HCT116 (cell line): ENCODE measurements around the gene CD22. TPM values are rescaled to one million over a fixed set of nuclear protein-coding genes. Genes with fewer than 3 reads are reported as not detected.

Experiments
- ATAC-seq: fragments of 200-7000 bp; cut with Tn5 transposase; 2 replicates; pipeline ENCODE4 v1.9.1; 2020; ENCODE audit warnings: mild to moderate bottlenecking, moderate library complexity
- BruUV-seq: library from RNA; stranded (reverse); fragments of 400-500 nt; replicated peaks from 2 replicates; lab custom pipeline; 2021; lab: Mats Ljungman, UMichigan
- CTCF ChIA-PET: fragments of 300-600 bp; sonication (Branson Sonifier 250); formaldehyde crosslinking; loops from one replicate; lab custom pipeline; 2021; ENCODE audit warnings: antibody characterized with exemption; lab: Charles Lee
- POLR2A ChIA-PET: fragments of 300-600, 350-600 bp; sonication (Branson Sonifier 250); formaldehyde crosslinking; loops from one replicate; lab custom pipeline; 2021; ENCODE audit warnings: antibody characterized with exemption; lab: Charles Lee
- RAD21 ChIA-PET, 2 experiments: fragments of 300-600 bp; sonication (Branson Sonifier 250); formaldehyde crosslinking; loops; one replicate each; lab custom pipeline; 2023; ENCODE audit warnings: low total read pairs in 2 of 2; ENCODE audit not compliant: uncharacterized antibody in 2 of 2, unreplicated experiment in 2 of 2, low non-redundant PET in 1 of 2; lab: Charles Lee
- DNase-seq: peaks from one replicate; pipeline ENCODE4 v3.0.0-alpha.2; 2010; ENCODE audit warnings: low read depth, low spot score
- H2AFZ ChIP-seq: fragments of 200-600 bp; shearing (Covaris generic), sonication (generic); 2 replicates; pipeline ENCODE4 v1.6.1; 2017; ENCODE audit warnings: low read depth, mixed run types, mixed read lengths, antibody characterized with exemption, low read length; ENCODE audit not compliant: poor library complexity, severe bottlenecking
- H3K27ac ChIP-seq: 2 replicates; pipeline ENCODE4 v1.5.1; 2012; ENCODE audit warnings: low read depth, low read length
- H3K27me3 ChIP-seq: fragments of 200-600 bp; sonication (generic); 2 replicates; pipeline ENCODE4 v1.6.1; 2016; ENCODE audit warnings: mixed run types, low read length, mixed read lengths; ENCODE audit not compliant: insufficient read depth
- H3K36me3 ChIP-seq, 2 experiments: fragments of 200-500 bp in 1 of 2; fragments of 200-600 bp in 1 of 2; sonication (Bioruptor generic) in 1 of 2; sonication (generic) in 1 of 2; 2 replicates each; pipeline versions ENCODE4 v1.5.1 to v1.6.1; 2014 to 2016; ENCODE audit warnings: low read length in 2 of 2, inconsistent platforms in 1 of 2, mixed read lengths in 1 of 2, mixed run types in 1 of 2; ENCODE audit not compliant: insufficient read depth in 2 of 2, control insufficient read depth in 1 of 2
- H3K4me1 ChIP-seq, 2 experiments: fragments of 200-600 bp in 1 of 2; sonication (generic) in 1 of 2; 2 replicates each; pipeline versions ENCODE4 v1.5.1 to v1.6.1; 2012 to 2017; ENCODE audit warnings: low read length in 2 of 2, inconsistent platforms in 1 of 2, mild to moderate bottlenecking in 1 of 2, mixed read lengths in 1 of 2, mixed run types in 1 of 2, moderate library complexity in 1 of 2; ENCODE audit not compliant: insufficient read depth in 2 of 2, control insufficient read depth in 1 of 2
- H3K4me2 ChIP-seq: fragments of 200-600 bp; sonication (generic); 2 replicates; pipeline ENCODE4 v1.6.1; 2017; ENCODE audit warnings: mixed run types, low read length, mixed read lengths
- H3K4me3 ChIP-seq, 2 experiments: fragments of 200-600 bp in 1 of 2; sonication (generic) in 1 of 2; replicated peaks in 1 of 2; 2 replicates each; pipeline ENCODE4 v1.5.1; 2011 to 2016; ENCODE audit warnings: low read length in 2 of 2, control low read depth in 1 of 2, low read depth in 1 of 2, mild to moderate bottlenecking in 1 of 2, mixed read lengths in 1 of 2, mixed run types in 1 of 2
- H3K79me2 ChIP-seq: fragments of 200-600 bp; sonication (generic); 2 replicates; pipeline ENCODE4 v1.6.1; 2017; ENCODE audit warnings: mild to moderate bottlenecking, mixed run types, low read length, moderate library complexity, mixed read lengths; ENCODE audit not compliant: insufficient read depth
- H3K9ac ChIP-seq: fragments of 200-600 bp; sonication (generic); 2 replicates; pipeline ENCODE4 v1.6.1; 2016; ENCODE audit warnings: low read length, mixed read lengths
- H3K9me2 ChIP-seq: fragments of 200-600 bp; sonication (generic), shearing (Covaris generic); 2 replicates; pipeline ENCODE4 v1.6.1; 2017; ENCODE audit warnings: mixed run types, mild to moderate bottlenecking, moderate library complexity; ENCODE audit not compliant: insufficient read depth
- H3K9me3 ChIP-seq, 2 experiments: fragments of 200-500 bp in 1 of 2; fragments of 200-600 bp in 1 of 2; sonication (Bioruptor generic) in 1 of 2; sonication (generic) in 1 of 2; 2 replicates each; pipeline ENCODE4 v1.6.1; 2014 to 2017; ENCODE audit warnings: low read length in 2 of 2, mixed read lengths in 2 of 2, inconsistent platforms in 1 of 2, low read depth in 1 of 2, mild to moderate bottlenecking in 1 of 2, mixed run types in 1 of 2, moderate library complexity in 1 of 2; ENCODE audit not compliant: control insufficient read depth in 1 of 2, insufficient read depth in 1 of 2
- H4K20me1 ChIP-seq: fragments of 200-600 bp; sonication (generic), shearing (Covaris generic); 2 replicates; pipeline ENCODE4 v1.6.1; 2017; ENCODE audit warnings: mixed run types, mild to moderate bottlenecking, moderate library complexity; ENCODE audit not compliant: insufficient read depth
- CBX3 ChIP-seq: IDR thresholded peaks from 2 replicates; pipeline ENCODE4 v1.6.1; 2012; ENCODE audit warnings: low read depth
- CEBPB ChIP-seq: IDR thresholded peaks from 2 replicates; pipeline ENCODE4 v1.6.1; 2012; ENCODE audit warnings: low read depth
- EGR1 ChIP-seq: IDR thresholded peaks from 2 replicates; pipeline ENCODE4 v1.6.1; 2012; ENCODE audit warnings: low read depth
- ELF1 ChIP-seq: IDR thresholded peaks from 2 replicates; pipeline ENCODE4 v1.6.1; 2012; ENCODE audit warnings: low read depth, borderline replicate concordance
- EZH2phosphoT487 ChIP-seq: fragments of 200-600 bp; IDR thresholded peaks from 2 replicates; pipeline ENCODE4 v1.6.1; 2018; ENCODE audit warnings: antibody characterized with exemption, borderline replicate concordance
- JUND ChIP-seq: IDR thresholded peaks from 2 replicates; pipeline ENCODE4 v1.6.1; 2012
- POLR2A ChIP-seq: IDR thresholded peaks from 2 replicates; pipeline ENCODE4 v1.7.0; 2011; ENCODE audit warnings: borderline replicate concordance; ENCODE audit not compliant: insufficient read depth, insufficient read length; ENCODE audit errors: extremely low read depth
- POLR2AphosphoS5 ChIP-seq: IDR thresholded peaks from 2 replicates; pipeline ENCODE4 v1.6.1; 2011; ENCODE audit warnings: mild to moderate bottlenecking, low read depth, low read length, moderate library complexity
- SIN3A ChIP-seq: IDR thresholded peaks from 2 replicates; pipeline ENCODE4 v1.6.1; 2012; ENCODE audit warnings: low read depth
- SP1 ChIP-seq: IDR thresholded peaks from 2 replicates; pipeline ENCODE4 v1.6.1; 2012; ENCODE audit warnings: low read depth
- SRF ChIP-seq: IDR thresholded peaks from 2 replicates; pipeline ENCODE4 v1.6.1; 2012; ENCODE audit warnings: low read depth
- TCF7L2 ChIP-seq: IDR thresholded peaks from 2 replicates; pipeline ENCODE4 v1.7.0; 2011; ENCODE audit warnings: borderline replicate concordance, inconsistent platforms; ENCODE audit not compliant: insufficient read depth, insufficient read length; ENCODE audit errors: extremely low read depth
- YY1 ChIP-seq: IDR thresholded peaks from 2 replicates; pipeline ENCODE4 v1.6.1; 2011; ENCODE audit warnings: low read length, low read depth, moderate library complexity, mild to moderate bottlenecking; ENCODE audit not compliant: insufficient replicate concordance; ENCODE audit errors: extremely low read depth
- ZFX ChIP-seq: fragments of 450-650 bp; IDR thresholded peaks from 2 replicates; pipeline ENCODE4 v1.6.1; 2017
- ZNF274 ChIP-seq: fragments of 200-500 bp; sonication (Bioruptor generic); IDR thresholded peaks from 2 replicates; pipeline ENCODE4 v1.6.1; 2014; ENCODE audit warnings: mild to moderate bottlenecking, low read depth, low read length, inconsistent platforms
- intact Hi-C: fragments of 100-400 bp; cut with micrococcal nuclease; formaldehyde crosslinking; loops from 2 replicates; pipeline ENCODE4 v1.10.0; 2022
- total RNA-seq: library from RNA; stranded (reverse); gene quantifications from one replicate; pipeline ENCODE4 v1.2.1, GENCODE V29; 2021; ENCODE audit not compliant: unreplicated experiment
- TF ChIP-seq, protein P1 (sequence below): IDR thresholded peaks from 2 replicates; pipeline ENCODE4 v1.6.1; 2011; ENCODE audit warnings: mild to moderate bottlenecking, low read length, moderate library complexity; ENCODE audit not compliant: insufficient replicate concordance; ENCODE audit errors: extremely low read depth
- TF ChIP-seq, protein P2 (sequence below): IDR thresholded peaks from 2 replicates; pipeline ENCODE4 v1.6.1; 2012
- TF ChIP-seq, protein P3 (sequence below): IDR thresholded peaks from 2 replicates; pipeline ENCODE4 v1.6.1; 2012; ENCODE audit warnings: low read depth

The CD22 gene
- total RNA-seq, 1 experiment from 2014 or later: 7.0 TPM

DNA sequence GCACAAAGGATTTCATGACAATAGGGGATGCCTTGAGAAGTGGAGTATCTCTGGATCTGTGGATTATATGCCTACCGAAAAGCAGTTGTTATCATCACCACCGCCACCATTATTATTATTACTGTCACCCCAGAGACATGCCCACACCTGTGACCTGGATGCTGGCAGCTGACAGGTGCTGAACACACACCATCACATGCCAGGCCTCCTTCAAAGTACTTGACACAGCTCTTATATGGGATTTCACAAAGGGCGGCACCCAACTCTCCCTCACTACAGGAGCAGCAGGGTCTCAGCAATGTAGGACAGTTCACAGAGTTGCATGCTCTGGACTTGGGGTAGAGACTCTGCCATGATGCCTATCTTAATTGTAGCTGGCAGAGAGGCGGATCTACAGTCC lies 36.3 kb downstream of the CD22 start:
- CTCF ChIA-PET: no interaction called here
- no peaks in the 10 kb centered on the region for H3K36me3 ChIP-seq
- H3K27ac ChIP-seq: no peak overlapping the region
- H3K27me3 ChIP-seq: peaks cover 3% of the 10 kb centered on the region
- ATAC-seq (no peak), DNase-seq (no peak)
- RAD21 ChIA-PET: no interaction called here
- no peaks in the 10 kb centered on the region for H4K20me1 ChIP-seq
- intact Hi-C loops: no loop called here
- TF ChIP-seq, protein P1, sequence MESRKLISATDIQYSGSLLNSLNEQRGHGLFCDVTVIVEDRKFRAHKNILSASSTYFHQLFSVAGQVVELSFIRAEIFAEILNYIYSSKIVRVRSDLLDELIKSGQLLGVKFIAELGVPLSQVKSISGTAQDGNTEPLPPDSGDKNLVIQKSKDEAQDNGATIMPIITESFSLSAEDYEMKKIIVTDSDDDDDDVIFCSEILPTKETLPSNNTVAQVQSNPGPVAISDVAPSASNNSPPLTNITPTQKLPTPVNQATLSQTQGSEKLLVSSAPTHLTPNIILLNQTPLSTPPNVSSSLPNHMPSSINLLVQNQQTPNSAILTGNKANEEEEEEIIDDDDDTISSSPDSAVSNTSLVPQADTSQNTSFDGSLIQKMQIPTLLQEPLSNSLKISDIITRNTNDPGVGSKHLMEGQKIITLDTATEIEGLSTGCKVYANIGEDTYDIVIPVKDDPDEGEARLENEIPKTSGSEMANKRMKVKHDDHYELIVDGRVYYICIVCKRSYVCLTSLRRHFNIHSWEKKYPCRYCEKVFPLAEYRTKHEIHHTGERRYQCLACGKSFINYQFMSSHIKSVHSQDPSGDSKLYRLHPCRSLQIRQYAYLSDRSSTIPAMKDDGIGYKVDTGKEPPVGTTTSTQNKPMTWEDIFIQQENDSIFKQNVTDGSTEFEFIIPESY: no peak
- TF ChIP-seq JUND (no peak), EZH2phosphoT487 (no peak), TCF7L2 (no peak), YY1 (no peak), SIN3A (no peak), POLR2A (no peak), ZFX (no peak), CBX3 (no peak), EGR1 (no peak), POLR2AphosphoS5 (no peak), CEBPB (no peak), SRF (no peak), ZNF274 (no peak), SP1 (no peak), ELF1 (no peak)
- TF ChIP-seq, protein P2, sequence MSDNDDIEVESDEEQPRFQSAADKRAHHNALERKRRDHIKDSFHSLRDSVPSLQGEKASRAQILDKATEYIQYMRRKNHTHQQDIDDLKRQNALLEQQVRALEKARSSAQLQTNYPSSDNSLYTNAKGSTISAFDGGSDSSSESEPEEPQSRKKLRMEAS: no peak
- TF ChIP-seq, protein P3, sequence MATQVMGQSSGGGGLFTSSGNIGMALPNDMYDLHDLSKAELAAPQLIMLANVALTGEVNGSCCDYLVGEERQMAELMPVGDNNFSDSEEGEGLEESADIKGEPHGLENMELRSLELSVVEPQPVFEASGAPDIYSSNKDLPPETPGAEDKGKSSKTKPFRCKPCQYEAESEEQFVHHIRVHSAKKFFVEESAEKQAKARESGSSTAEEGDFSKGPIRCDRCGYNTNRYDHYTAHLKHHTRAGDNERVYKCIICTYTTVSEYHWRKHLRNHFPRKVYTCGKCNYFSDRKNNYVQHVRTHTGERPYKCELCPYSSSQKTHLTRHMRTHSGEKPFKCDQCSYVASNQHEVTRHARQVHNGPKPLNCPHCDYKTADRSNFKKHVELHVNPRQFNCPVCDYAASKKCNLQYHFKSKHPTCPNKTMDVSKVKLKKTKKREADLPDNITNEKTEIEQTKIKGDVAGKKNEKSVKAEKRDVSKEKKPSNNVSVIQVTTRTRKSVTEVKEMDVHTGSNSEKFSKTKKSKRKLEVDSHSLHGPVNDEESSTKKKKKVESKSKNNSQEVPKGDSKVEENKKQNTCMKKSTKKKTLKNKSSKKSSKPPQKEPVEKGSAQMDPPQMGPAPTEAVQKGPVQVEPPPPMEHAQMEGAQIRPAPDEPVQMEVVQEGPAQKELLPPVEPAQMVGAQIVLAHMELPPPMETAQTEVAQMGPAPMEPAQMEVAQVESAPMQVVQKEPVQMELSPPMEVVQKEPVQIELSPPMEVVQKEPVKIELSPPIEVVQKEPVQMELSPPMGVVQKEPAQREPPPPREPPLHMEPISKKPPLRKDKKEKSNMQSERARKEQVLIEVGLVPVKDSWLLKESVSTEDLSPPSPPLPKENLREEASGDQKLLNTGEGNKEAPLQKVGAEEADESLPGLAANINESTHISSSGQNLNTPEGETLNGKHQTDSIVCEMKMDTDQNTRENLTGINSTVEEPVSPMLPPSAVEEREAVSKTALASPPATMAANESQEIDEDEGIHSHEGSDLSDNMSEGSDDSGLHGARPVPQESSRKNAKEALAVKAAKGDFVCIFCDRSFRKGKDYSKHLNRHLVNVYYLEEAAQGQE: no peak
- H3K9me2 ChIP-seq: no peaks in the 10 kb centered on the region
- no TSS peak for BruUV-seq
- no peak overlapping the region for H3K9ac ChIP-seq
- no peak overlapping the region for H3K4me2 ChIP-seq
- POLR2A ChIA-PET: no interaction called here
- H3K9me3 ChIP-seq: no peaks in the 10 kb centered on the region
- H3K79me2 ChIP-seq: no peaks in the 10 kb centered on the region
- H3K4me1 ChIP-seq: no peaks in the 10 kb centered on the region
- H3K4me3 ChIP-seq: no peak overlapping the region
- no peak overlapping the region for H2AFZ ChIP-seq
